Gastrocnemius medialis (tissue), 4 donors: ENCODE measurements around the gene WDR87. TPM values are rescaled to one million over a fixed set of nuclear protein-coding genes. Genes with fewer than 3 reads are reported as not detected.

ENCODE experiments used
- ATAC-seq, 2 donors: fragments of 150-250 bp; one replicate each; pipeline ENCODE4 v1.9.1; 2016
- DNase-seq, 2 donors: peaks; one replicate each; pipeline ENCODE4 v3.0.0-alpha.2; 2019
- H3K27ac ChIP-seq, 4 donors: fragments of 200-600 bp; sonication (generic); 1 replicate in 1 of 4; 2 replicates in 3 of 4; pipeline ENCODE4 v1.5.1; 2016 to 2018; ENCODE audit warnings: mild to moderate bottlenecking in 2 of 4, moderate library complexity in 1 of 4
- H3K27me3 ChIP-seq, 3 donors: fragments of 200-600 bp; sonication (generic) in 2 of 3; 1 replicate in 1 of 3; 2 replicates in 2 of 3; pipeline versions ENCODE4 v1.5.1 to v1.6.0; 2016 to 2019; ENCODE audit warnings: mild to moderate bottlenecking in 1 of 3, moderate library complexity in 1 of 3
- H3K36me3 ChIP-seq, 2 donors: fragments of 200-600 bp; sonication (generic) in 1 of 2; one replicate each; pipeline ENCODE4 v1.5.1; 2017 to 2018
- H3K4me1 ChIP-seq, 2 donors: fragments of 200-600 bp; sonication (generic) in 1 of 2; one replicate each; pipeline ENCODE4 v1.5.1; 2016 to 2017; ENCODE audit warnings: mild to moderate bottlenecking in 2 of 2
- H3K4me3 ChIP-seq, 4 donors: fragments of 200-600 bp; sonication (generic) in 3 of 4; 1 replicate in 1 of 4; 2 replicates in 3 of 4; pipeline ENCODE4 v1.5.1; 2016 to 2019; ENCODE audit warnings: mild to moderate bottlenecking in 2 of 4
- H3K9me3 ChIP-seq, 3 donors: fragments of 200-600 bp; sonication (generic) in 2 of 3; 1 replicate in 1 of 3; 2 replicates in 2 of 3; pipeline ENCODE4 v1.5.1; 2016 to 2019
- POLR2A ChIP-seq, 2 donors: fragments of 450-650 bp; IDR thresholded peaks; one replicate each; pipeline ENCODE4 v1.6.1; 2017; ENCODE audit warnings: antibody characterized with exemption in 2 of 2, mild to moderate bottlenecking in 2 of 2, moderate library complexity in 2 of 2
- in situ Hi-C, 4 donors: fragments of 200-750 bp; cut with MboI; loops; one replicate each; pipeline versions ENCODE4 v1.15.0 to v1.8.0; 2017; ENCODE audit warnings: low sequenced_read_pairs in 4 of 4
- intact Hi-C: fragments of 100-400 bp; cut with DNase I; formaldehyde crosslinking; loops from one replicate; pipeline ENCODE4 v1.15.1; 2023; ENCODE audit warnings: low total_unique reads
- total RNA-seq, 4 donors: library from RNA; depleted of rRNA; stranded (reverse); fragments of >200 nt; gene quantifications; one replicate each; pipeline versions ENCODE4 v1.1.0 to v1.2.3, GENCODE V29; 2016
- TF ChIP-seq, protein P1 (sequence below), 5 experiments: fragments of 450-650 bp in 3 of 5; fragments of 200-600 bp in 2 of 5; sonication (generic) in 2 of 5; IDR thresholded peaks in 4 of 5; conservative IDR thresholded peaks in 1 of 5; 1 replicate in 4 of 5; 2 replicates in 1 of 5; pipeline ENCODE4 v1.5.1; 2016 to 2019; ENCODE audit warnings: antibody characterized with exemption in 5 of 5, mild to moderate bottlenecking in 3 of 5, moderate library complexity in 3 of 5

WDR87 gene
- total RNA-seq, 4 donors from 2014 or later: not detected

DNA sequence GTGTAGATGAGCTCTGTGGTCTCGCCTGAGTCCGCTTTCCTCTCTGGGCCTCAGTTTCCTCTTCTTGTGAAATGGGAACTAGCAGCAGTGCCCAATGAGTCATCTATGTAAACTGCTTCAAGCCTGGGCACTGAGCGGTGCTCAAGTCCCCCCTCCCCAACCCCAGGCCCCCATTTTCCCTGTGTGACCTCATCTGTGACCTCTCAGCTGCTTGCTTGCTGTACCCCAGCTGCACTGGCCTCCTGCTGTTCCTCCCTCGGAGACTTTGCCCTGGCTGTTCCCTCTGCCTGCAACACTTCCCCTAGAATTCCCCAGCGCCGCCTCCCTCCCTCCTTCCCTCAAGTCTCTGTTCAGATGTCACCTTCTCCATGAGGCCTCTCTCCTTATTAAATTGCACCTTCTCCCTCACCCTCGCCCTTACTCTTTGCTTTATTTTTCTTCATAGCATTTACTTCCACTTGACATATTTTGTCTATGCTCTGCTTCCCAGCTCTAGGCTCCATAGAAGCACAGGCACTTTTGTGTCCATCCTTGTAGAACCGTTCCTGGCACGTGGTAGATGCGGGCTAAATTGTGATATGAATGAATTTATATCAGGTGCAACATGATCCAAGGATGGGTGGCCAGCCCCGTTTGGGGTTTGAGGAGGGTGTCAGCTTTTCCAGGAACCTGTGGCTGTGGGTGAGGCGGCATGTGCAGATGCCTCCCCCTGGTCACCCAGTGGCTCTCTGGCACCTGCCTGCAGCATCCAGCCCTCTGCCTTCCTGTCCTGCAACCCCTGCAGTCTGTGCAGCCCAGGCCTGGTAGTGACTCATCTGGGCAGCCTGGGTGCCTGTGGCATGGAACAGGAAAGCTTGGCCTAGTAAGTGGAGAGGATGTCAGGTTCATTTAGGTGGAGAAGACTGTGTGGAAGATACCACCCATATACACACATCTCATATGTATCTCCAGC lies 26.9 kb upstream of the WDR87 start:
- Histone ChIP-seq H3K27ac (peak overlapping the region in 1 of 4 donors; percentile 29), H3K27me3 (no peaks in the 10 kb centered on the region), H3K36me3 (no peaks in the 10 kb centered on the region), H3K4me1 (peaks cover 22 to 26% of the 10 kb centered on the region in 2 donors), H3K4me3 (no peak overlapping the region), H3K9me3 (no peaks in the 10 kb centered on the region)
- intact Hi-C loops (no loop called here), in situ Hi-C loops (no loop called here)
- DNase-seq (no peak), ATAC-seq (no peak)
- TF ChIP-seq, protein P1, sequence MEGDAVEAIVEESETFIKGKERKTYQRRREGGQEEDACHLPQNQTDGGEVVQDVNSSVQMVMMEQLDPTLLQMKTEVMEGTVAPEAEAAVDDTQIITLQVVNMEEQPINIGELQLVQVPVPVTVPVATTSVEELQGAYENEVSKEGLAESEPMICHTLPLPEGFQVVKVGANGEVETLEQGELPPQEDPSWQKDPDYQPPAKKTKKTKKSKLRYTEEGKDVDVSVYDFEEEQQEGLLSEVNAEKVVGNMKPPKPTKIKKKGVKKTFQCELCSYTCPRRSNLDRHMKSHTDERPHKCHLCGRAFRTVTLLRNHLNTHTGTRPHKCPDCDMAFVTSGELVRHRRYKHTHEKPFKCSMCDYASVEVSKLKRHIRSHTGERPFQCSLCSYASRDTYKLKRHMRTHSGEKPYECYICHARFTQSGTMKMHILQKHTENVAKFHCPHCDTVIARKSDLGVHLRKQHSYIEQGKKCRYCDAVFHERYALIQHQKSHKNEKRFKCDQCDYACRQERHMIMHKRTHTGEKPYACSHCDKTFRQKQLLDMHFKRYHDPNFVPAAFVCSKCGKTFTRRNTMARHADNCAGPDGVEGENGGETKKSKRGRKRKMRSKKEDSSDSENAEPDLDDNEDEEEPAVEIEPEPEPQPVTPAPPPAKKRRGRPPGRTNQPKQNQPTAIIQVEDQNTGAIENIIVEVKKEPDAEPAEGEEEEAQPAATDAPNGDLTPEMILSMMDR (IDR thresholded peaks at IDR 0.05 in 4 of 5, conservative IDR thresholded peaks at IDR 0.05 in 1 of 5): no peak
- TF ChIP-seq POLR2A (IDR thresholded peaks at IDR 0.05): no peak

DNA sequence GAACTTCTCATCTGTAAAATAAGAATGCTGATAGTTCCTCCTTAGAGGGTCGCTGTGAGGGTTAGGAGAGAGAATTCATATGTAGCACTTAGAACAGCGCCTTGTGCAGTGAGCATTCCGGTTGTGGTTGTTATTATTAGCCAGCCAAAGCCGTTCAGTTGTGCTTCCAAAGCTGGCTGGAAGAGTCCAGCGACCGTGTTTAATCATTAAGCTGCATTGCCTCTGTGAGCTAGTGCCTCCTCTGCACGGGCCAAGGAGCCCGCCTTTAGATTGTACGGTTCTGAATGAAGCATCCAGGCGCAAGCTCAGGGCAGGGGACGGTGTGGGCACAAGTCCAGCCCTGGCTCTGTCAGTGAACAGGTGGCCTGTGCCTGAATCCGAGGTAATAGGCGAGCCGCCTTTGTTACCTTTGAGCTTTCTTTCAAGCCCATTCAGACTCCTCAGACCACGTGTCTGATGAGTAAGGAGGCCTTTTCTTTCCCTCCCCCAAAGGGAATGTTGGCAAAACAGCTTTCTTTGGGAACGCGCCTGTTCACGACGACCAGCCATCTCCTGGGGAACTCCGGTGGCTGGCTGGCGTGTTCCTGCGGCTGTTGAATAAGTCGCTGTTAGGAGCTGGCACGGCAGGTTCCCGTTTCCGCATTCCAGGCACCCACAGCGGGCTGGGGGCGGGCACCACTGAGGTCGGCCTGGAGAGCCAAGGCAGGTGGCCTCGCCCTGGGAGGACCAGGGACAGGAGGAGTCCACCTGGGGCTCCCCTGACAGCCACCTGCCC lies 25.7 kb upstream of the WDR87 start:
- ATAC-seq (peak in 1 of 2 donors; percentile 49), DNase-seq (peak in 1 of 2 donors; percentile 16)
- Histone ChIP-seq H3K27ac (no peak overlapping the region), H3K27me3 (no peaks in the 10 kb centered on the region), H3K36me3 (no peaks in the 10 kb centered on the region), H3K9me3 (no peaks in the 10 kb centered on the region), H3K4me3 (no peak overlapping the region), H3K4me1 (peaks cover 22 to 26% of the 10 kb centered on the region in 2 donors)
- TF ChIP-seq POLR2A (IDR thresholded peaks at IDR 0.05): no peak
- intact Hi-C loops (no loop called here), in situ Hi-C loops (no loop called here)

- ATAC-seq (no peak), DNase-seq (no peak)
- no peaks in the 10 kb centered on the region for H3K9me3 ChIP-seq
- intact Hi-C loops: no loop called here
- in situ Hi-C loops: no loop called here
- peaks cover 22 to 26% of the 10 kb centered on the region in 2 donors for H3K4me1 ChIP-seq
- TF ChIP-seq, protein P1 (IDR thresholded peaks at IDR 0.05 in 4 of 5, conservative IDR thresholded peaks at IDR 0.05 in 1 of 5): no peak
- TF ChIP-seq POLR2A (IDR thresholded peaks at IDR 0.05): no peak
- H3K27me3 ChIP-seq: no peaks in the 10 kb centered on the region
- no peak overlapping the region for H3K4me3 ChIP-seq
- no peaks in the 10 kb centered on the region for H3K36me3 ChIP-seq
- H3K27ac ChIP-seq: no peak overlapping the region
These were observed 24.0 kb upstream of the WDR87 start for GRCh38 chr19:37930416-37930815.

DNA sequence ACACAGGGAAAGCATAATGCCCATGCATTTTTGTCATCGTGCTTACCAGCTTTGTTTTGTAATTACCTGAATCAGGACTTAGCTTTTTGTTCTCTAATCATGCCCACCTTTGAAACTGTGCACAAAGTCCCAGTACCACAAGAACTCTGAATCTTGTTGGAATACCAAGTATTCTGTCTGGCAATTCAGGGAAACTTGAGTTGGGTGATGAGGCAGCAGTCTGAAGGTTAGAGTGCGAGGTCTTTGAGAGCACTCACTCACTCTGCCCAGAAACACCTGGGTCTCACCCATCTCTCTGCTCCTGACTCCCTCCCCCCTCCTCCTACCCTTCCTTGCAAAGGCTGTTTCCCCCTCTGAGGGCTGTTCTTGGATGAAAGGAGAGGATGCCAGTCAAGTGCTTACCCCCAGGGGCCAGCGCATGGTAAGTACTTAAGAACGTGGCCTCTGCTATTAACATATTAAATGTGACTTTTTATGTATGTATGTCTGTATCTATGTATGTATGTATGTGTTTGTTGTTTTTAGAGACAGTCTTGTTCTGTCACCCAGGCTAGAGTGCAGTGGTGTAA lies 23.0 kb upstream of the WDR87 start:
- no peaks in the 10 kb centered on the region for H3K36me3 ChIP-seq

More for the DNA sequence above, 23.0 kb upstream of the WDR87 start:
- H3K27ac ChIP-seq: no peak overlapping the region
- DNase-seq (no peak), ATAC-seq (no peak)
- peaks cover 22 to 26% of the 10 kb centered on the region in 2 donors for H3K4me1 ChIP-seq
- H3K4me3 ChIP-seq: no peak overlapping the region
- no peak for TF ChIP-seq POLR2A (IDR thresholded peaks at IDR 0.05)
- TF ChIP-seq, protein P1 (IDR thresholded peaks at IDR 0.05 in 4 of 5, conservative IDR thresholded peaks at IDR 0.05 in 1 of 5): no peak
- H3K9me3 ChIP-seq: no peaks in the 10 kb centered on the region
- intact Hi-C loops (no loop called here), in situ Hi-C loops (no loop called here)
- H3K27me3 ChIP-seq: no peaks in the 10 kb centered on the region
